CD14-positive monocyte (primary cell): ENCODE measurements around the gene COL27A1. TPM values are rescaled to one million over a fixed set of nuclear protein-coding genes. Genes with fewer than 3 reads are reported as not detected.

Experiments used
- DNase-seq, 3 donors: peaks; one replicate each; pipeline ENCODE4 v3.0.0-alpha.2; 2011 to 2022
- H2AFZ ChIP-seq: 2 replicates; pipeline ENCODE4 v1.6.0; 2012; ENCODE audit warnings: mild to moderate bottlenecking, low read depth, low read length, inconsistent platforms; ENCODE audit not compliant: insufficient read depth, poor library complexity, severe bottlenecking
- H3K27ac ChIP-seq, 2 donors: 1 replicate in 1 of 2; 2 replicates in 1 of 2; pipeline ENCODE4 v1.5.1; 2012 to 2013; ENCODE audit warnings: low read length in 2 of 2, control low read depth in 1 of 2, inconsistent platforms in 1 of 2, low read depth in 1 of 2, mild to moderate bottlenecking in 1 of 2
- H3K27me3 ChIP-seq, 2 donors: one replicate each; pipeline versions ENCODE4 v1.6.0 to v1.6.1; 2011 to 2013; ENCODE audit warnings: low read length in 2 of 2; ENCODE audit not compliant: control insufficient read depth in 2 of 2, insufficient read depth in 2 of 2
- H3K36me3 ChIP-seq, 2 donors: replicated peaks in 1 of 2; 1 replicate in 1 of 2; 2 replicates in 1 of 2; pipeline versions ENCODE4 v1.5.1 to v1.6.1; 2012 to 2013; ENCODE audit warnings: low read length in 2 of 2, control low read depth in 1 of 2, inconsistent platforms in 1 of 2, mild to moderate bottlenecking in 1 of 2; ENCODE audit not compliant: insufficient read depth in 2 of 2, control insufficient read depth in 1 of 2
- H3K4me1 ChIP-seq, 2 donors: 1 replicate in 1 of 2; 2 replicates in 1 of 2; pipeline versions ENCODE4 v1.5.1 to v1.6.1; 2012 to 2013; ENCODE audit warnings: low read length in 2 of 2, control low read depth in 1 of 2, inconsistent platforms in 1 of 2, mild to moderate bottlenecking in 1 of 2, moderate library complexity in 1 of 2; ENCODE audit not compliant: insufficient read depth in 2 of 2, control insufficient read depth in 1 of 2
- H3K4me2 ChIP-seq: replicated peaks from 2 replicates; pipeline ENCODE3; 2012; ENCODE audit warnings: low read length, moderate library complexity, mild to moderate bottlenecking; ENCODE audit not compliant: poor library complexity, severe bottlenecking; ENCODE audit errors: extremely low read depth
- H3K4me3 ChIP-seq, 3 experiments: fragments of 200-600 bp in 1 of 3; sonication (generic) in 1 of 3; replicated peaks in 1 of 3; 1 replicate in 2 of 3; 2 replicates in 1 of 3; pipeline ENCODE4 v1.5.1; 2011 to 2013; ENCODE audit warnings: low read length in 3 of 3, mild to moderate bottlenecking in 3 of 3, control low read depth in 2 of 3, low read depth in 2 of 3, inconsistent platforms in 1 of 3, moderate library complexity in 1 of 3
- H3K79me2 ChIP-seq: 2 replicates; pipeline ENCODE4 v1.6.0; 2012; ENCODE audit warnings: mild to moderate bottlenecking, control low read depth, inconsistent platforms, low read length, moderate library complexity; ENCODE audit not compliant: insufficient read depth
- H3K9ac ChIP-seq: 2 replicates; pipeline ENCODE4 v1.6.0; 2017; ENCODE audit warnings: low read length, mild to moderate bottlenecking; ENCODE audit not compliant: insufficient read depth, poor library complexity, severe bottlenecking
- H3K9me3 ChIP-seq, 2 donors: replicated peaks in 1 of 2; 1 replicate in 1 of 2; 2 replicates in 1 of 2; pipeline versions ENCODE4 v1.5.1 to v1.6.1; 2012 to 2013; ENCODE audit warnings: low read length in 2 of 2, control low read depth in 1 of 2; ENCODE audit not compliant: control insufficient read depth in 1 of 2, insufficient read depth in 1 of 2
- H4K20me1 ChIP-seq: 2 replicates; pipeline ENCODE4 v1.6.0; 2012; ENCODE audit warnings: mild to moderate bottlenecking, low read length, control low read depth, moderate library complexity; ENCODE audit not compliant: insufficient read depth
- H3K27ac Mint-ChIP-seq, 7 donors: one replicate each; pipeline ENCODE4 v1.8.0; 2020; ENCODE audit warnings: mild to moderate bottlenecking in 7 of 7, mixed read lengths in 7 of 7, moderate library complexity in 6 of 7, inconsistent platforms in 2 of 7
- H3K27me3 Mint-ChIP-seq, 3 donors: one replicate each; pipeline ENCODE4 v1.8.0; 2021 to 2022; ENCODE audit warnings: low read depth in 3 of 3, mild to moderate bottlenecking in 3 of 3, mixed read lengths in 3 of 3, moderate library complexity in 3 of 3, inconsistent platforms in 1 of 3
- H3K36me3 Mint-ChIP-seq, 2 donors: one replicate each; pipeline ENCODE4 v1.8.0; 2020; ENCODE audit warnings: mixed read lengths in 2 of 2, inconsistent platforms in 1 of 2, mild to moderate bottlenecking in 1 of 2
- H3K4me1 Mint-ChIP-seq: one replicate; pipeline ENCODE4 v1.8.0; 2020; ENCODE audit warnings: mild to moderate bottlenecking, mixed read lengths
- H3K4me3 Mint-ChIP-seq, 2 donors: one replicate each; pipeline ENCODE4 v1.8.0; 2020; ENCODE audit warnings: mild to moderate bottlenecking in 2 of 2, mixed read lengths in 2 of 2, moderate library complexity in 1 of 2
- H3K9me3 Mint-ChIP-seq, 7 donors: one replicate each; pipeline ENCODE4 v1.8.0; 2020 to 2022; ENCODE audit warnings: mixed read lengths in 7 of 7, mild to moderate bottlenecking in 6 of 7, moderate library complexity in 6 of 7, inconsistent platforms in 2 of 7
- CTCF ChIP-seq: fragments of 200-600 bp; IDR thresholded peaks from one replicate; pipeline ENCODE4 v1.8.0; 2022; ENCODE audit warnings: antibody characterized with exemption, mild to moderate bottlenecking
- WGBS: methylation state at CpG from one replicate; pipeline ENCODE4 v1.1.5; 2013; ENCODE audit warnings: missing lambda C conversion rate; ENCODE audit not compliant: insufficient coverage; 5-methylcytosine and 5-hydroxymethylcytosine counted together
- intact Hi-C, 2 donors: fragments of 100-400 bp; cut with micrococcal nuclease; formaldehyde crosslinking; loops; one replicate each; pipeline versions ENCODE4 v1.15.0 to v1.15.1; 2023
- polyA plus RNA-seq, 3 donors: library from polyadenylated mRNA; depleted of rRNA in 1 of 3; unstranded in 2 of 3; stranded (reverse) in 1 of 3; fragments of 300-500 nt in 2 of 3; fragments of >200 nt in 1 of 3; fragmentation: Illumina TruSeq in 2 of 3; gene quantifications; 1 replicate in 2 of 3; 2 replicates in 1 of 3; pipeline ENCODE4 v1.2.3, GENCODE V29; 2012 to 2021

COL27A1 gene
- polyA plus RNA-seq, 3 donors = 0.03 TPM; not detected in 2

DNA sequence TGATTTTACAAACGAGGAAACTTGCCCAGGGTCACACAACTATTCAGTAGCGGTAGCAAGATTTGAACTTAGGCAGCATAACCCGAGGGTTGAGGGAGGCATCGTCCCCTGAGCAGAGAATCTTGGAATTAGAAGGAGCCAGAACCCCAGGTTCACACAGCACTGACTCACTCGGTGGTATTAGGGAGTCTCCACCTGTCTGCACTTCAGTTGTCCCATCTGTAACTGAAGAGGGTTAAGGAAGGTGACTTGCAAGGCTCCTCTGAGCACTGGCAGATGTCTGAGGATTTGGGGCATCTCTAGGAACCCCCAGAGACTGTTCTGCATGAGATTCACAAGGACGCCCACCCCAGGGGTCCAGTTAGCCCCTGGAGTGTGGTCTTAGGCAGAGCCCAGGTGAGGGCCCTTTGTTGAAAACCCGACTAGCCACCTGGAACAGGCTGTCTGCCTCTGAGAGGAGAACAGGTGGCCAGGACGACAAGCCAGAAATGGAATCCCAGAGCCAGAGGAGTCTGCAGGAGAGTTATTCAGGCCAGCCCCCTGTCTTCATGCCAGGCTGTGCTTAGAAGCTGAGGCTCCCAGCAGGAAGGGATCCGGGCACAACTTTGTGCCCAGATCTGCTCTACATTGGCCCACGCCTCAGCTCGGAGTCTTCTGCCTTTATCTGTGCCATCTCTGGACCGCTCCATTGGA, 117.5 kb downstream of the COL27A1 start:
- no peak for TF ChIP-seq CTCF
- DNase-seq = no peak
- H3K4me1 ChIP-seq = no peaks in the 10 kb centered on the region
- intact Hi-C loops = no loop called here
- peak overlapping the region in 1 of 7 donors; percentile 10 for H3K27ac Mint-ChIP-seq
- H3K9me3 ChIP-seq = no peaks in the 10 kb centered on the region
- no peak overlapping the region for H3K4me3 Mint-ChIP-seq
- H3K9ac ChIP-seq = no peak overlapping the region
- H3K36me3 ChIP-seq = no peaks in the 10 kb centered on the region
- no peaks in the 10 kb centered on the region for H3K79me2 ChIP-seq
- H3K4me3 ChIP-seq = no peak overlapping the region
- peaks cover 3 to 8% (median 3%) of the 10 kb centered on the region in 3 donors for H3K27me3 Mint-ChIP-seq
- H3K27ac ChIP-seq = no peak overlapping the region
- H4K20me1 ChIP-seq = no peaks in the 10 kb centered on the region
- H3K9me3 Mint-ChIP-seq = peaks cover 0 to under 1% (median 0%) of the 10 kb centered on the region in 7 donors
- H3K4me2 ChIP-seq = no peak overlapping the region
- 91% methylated on average over 12 of the region's 12 CpGs for WGBS
- no peaks in the 10 kb centered on the region for H3K36me3 Mint-ChIP-seq
- H3K4me1 Mint-ChIP-seq = no peaks in the 10 kb centered on the region
- H3K27me3 ChIP-seq = no peaks in the 10 kb centered on the region
- no peak overlapping the region for H2AFZ ChIP-seq

- Mint-ChIP-seq H3K9me3 (peaks cover 0 to 3% (median 0%) of the 10 kb centered on the region in 7 donors), H3K27ac (peak overlapping the region in 1 of 7 donors; percentile 10), H3K4me3 (no peak overlapping the region), H3K4me1 (no peaks in the 10 kb centered on the region), H3K27me3 (peaks cover 3 to 9% (median 6%) of the 10 kb centered on the region in 3 donors), H3K36me3 (no peaks in the 10 kb centered on the region)
- H3K36me3 ChIP-seq = no peaks in the 10 kb centered on the region
- no peaks in the 10 kb centered on the region for H3K4me1 ChIP-seq
- no peak overlapping the region for H3K27ac ChIP-seq
- DNase-seq = no peak
- no peak overlapping the region for H3K4me2 ChIP-seq
- no peak overlapping the region for H2AFZ ChIP-seq
- H3K27me3 ChIP-seq = no peaks in the 10 kb centered on the region
- WGBS = 91% methylated on average over 4 of the region's 7 CpGs
- H3K79me2 ChIP-seq = no peaks in the 10 kb centered on the region
- H3K9me3 ChIP-seq = no peaks in the 10 kb centered on the region
- no peak overlapping the region for H3K4me3 ChIP-seq
- no peak overlapping the region for H3K9ac ChIP-seq
- intact Hi-C loops = no loop called here
- no peaks in the 10 kb centered on the region for H4K20me1 ChIP-seq
- no peak for TF ChIP-seq CTCF
Measured at GRCh38 chr9:114273461-114273881, 118.1 kb downstream of the COL27A1 start.
